SU-DHL-6 (cell line): ENCODE data around the gene RAP1GAP.

Source experiments
- H2AFZ ChIP-seq: fragments of 200-600 bp; sonication (generic); 2 replicates; pipeline ENCODE4 v1.6.1; 2014; ENCODE audit warnings: low read depth, mild to moderate bottlenecking, moderate library complexity, mixed read lengths, antibody characterized with exemption, low read length; ENCODE audit not compliant: severe bottlenecking
- H3F3A ChIP-seq: fragments of 200-600 bp; shearing (Covaris generic); 2 replicates; pipeline ENCODE4 v1.6.0; 2016; ENCODE audit warnings: antibody characterized with exemption, mild to moderate bottlenecking; ENCODE audit not compliant: insufficient read depth
- H3K27ac ChIP-seq: fragments of 200-600 bp; sonication (generic); 2 replicates; pipeline ENCODE4 v1.5.1; 2016; ENCODE audit warnings: low read depth, mild to moderate bottlenecking, low read length, moderate library complexity, mixed read lengths
- H3K27me3 ChIP-seq: fragments of 200-600 bp; sonication (generic), shearing (Covaris generic); 2 replicates; pipeline ENCODE4 v1.6.0; 2014; ENCODE audit warnings: mild to moderate bottlenecking, low read length
- H3K36me3 ChIP-seq: fragments of 200-600 bp; sonication (generic); 2 replicates; pipeline ENCODE4 v1.6.1; 2014; ENCODE audit warnings: mild to moderate bottlenecking, low read length, mixed read lengths
- H3K4me2 ChIP-seq: fragments of 300-600, 200-600 bp; shearing (Covaris generic), sonication (generic); 2 replicates; pipeline ENCODE4 v1.6.0; 2014; ENCODE audit warnings: low read length, low read depth, mild to moderate bottlenecking; ENCODE audit not compliant: poor library complexity, severe bottlenecking
- H3K4me3 ChIP-seq: fragments of 200-600 bp; sonication (generic); 2 replicates; pipeline ENCODE4 v1.5.1; 2014; ENCODE audit warnings: antibody characterized with exemption, low read length, mild to moderate bottlenecking, mixed read lengths; ENCODE audit not compliant: insufficient read depth, poor library complexity, severe bottlenecking
- H3K79me2 ChIP-seq: fragments of 200-600 bp; sonication (generic); 2 replicates; pipeline ENCODE4 v1.6.1; 2014; ENCODE audit warnings: mild to moderate bottlenecking, low read length, moderate library complexity; ENCODE audit not compliant: insufficient read depth
- H3K9ac ChIP-seq: fragments of 200-600 bp; sonication (generic); 2 replicates; pipeline ENCODE4 v1.7.0; 2014; ENCODE audit warnings: mild to moderate bottlenecking, low read length
- H3K9me2 ChIP-seq: fragments of 200-600 bp; sonication (generic); replicated peaks from 2 replicates; pipeline ENCODE4 v1.6.1; 2014; ENCODE audit warnings: low read length; ENCODE audit not compliant: insufficient read depth
- H3K9me3 ChIP-seq: fragments of 200-600 bp; sonication (generic); 2 replicates; pipeline ENCODE4 v1.6.1; 2014; ENCODE audit warnings: low read length, mixed read lengths; ENCODE audit not compliant: insufficient read depth
- H4K20me1 ChIP-seq: fragments of 200-600 bp; sonication (generic); 2 replicates; pipeline ENCODE4 v1.6.1; 2014; ENCODE audit warnings: low read depth, mild to moderate bottlenecking, antibody characterized with exemption, low read length, moderate library complexity, mixed read lengths
- CTCF ChIP-seq: fragments of 200-600 bp; sonication (generic); IDR thresholded peaks from one replicate; pipeline ENCODE4 v1.5.1; 2017; ENCODE audit warnings: antibody characterized with exemption, mild to moderate bottlenecking, low read length, moderate library complexity; ENCODE audit not compliant: insufficient read depth, poor library complexity, severe bottlenecking
- EZH2phosphoT487 ChIP-seq: fragments of 200-600 bp; sonication (generic), shearing (Covaris generic); conservative IDR thresholded peaks from 2 replicates; pipeline ENCODE4 v1.6.1; 2018; ENCODE audit warnings: mild to moderate bottlenecking, antibody characterized with exemption, low read length, moderate library complexity, mixed read lengths

Gene RAP1GAP

GRCh38 chr1:21644348-21644747 is 24.8 kb downstream of the RAP1GAP start:
- Histone ChIP-seq H3K79me2 (no peaks in the 10 kb centered on the region), H3K4me2 (no peak overlapping the region), H3K4me3 (no peak overlapping the region), H3K9ac (no peak overlapping the region), H3F3A (no peaks in the 10 kb centered on the region), H4K20me1 (no peaks in the 10 kb centered on the region), H3K9me2 (no peaks in the 10 kb centered on the region), H3K9me3 (no peaks in the 10 kb centered on the region), H3K27ac (no peak overlapping the region), H3K36me3 (no peaks in the 10 kb centered on the region), H3K27me3 (no peaks in the 10 kb centered on the region), H2AFZ (no peak overlapping the region)
- TF ChIP-seq EZH2phosphoT487 (no peak), CTCF (no peak)

GRCh38 chr1:21643624-21644023 is 25.5 kb downstream of the RAP1GAP start:
- Histone ChIP-seq H3K9ac (no peak overlapping the region), H3K36me3 (no peaks in the 10 kb centered on the region), H3K4me2 (no peak overlapping the region), H2AFZ (no peak overlapping the region), H3K27ac (no peak overlapping the region), H3K9me2 (no peaks in the 10 kb centered on the region), H3K4me3 (no peak overlapping the region), H3K9me3 (no peaks in the 10 kb centered on the region), H3K27me3 (no peaks in the 10 kb centered on the region), H3K79me2 (no peaks in the 10 kb centered on the region), H4K20me1 (no peaks in the 10 kb centered on the region), H3F3A (no peaks in the 10 kb centered on the region)
- no peak for TF ChIP-seq EZH2phosphoT487
- TF ChIP-seq CTCF: no peak

GRCh38 chr1:21641967-21642739 is 27.0 kb downstream of the RAP1GAP start:
- Histone ChIP-seq H4K20me1 (no peaks in the 10 kb centered on the region), H3K27me3 (no peaks in the 10 kb centered on the region), H3K27ac (no peak overlapping the region), H3K9me2 (no peaks in the 10 kb centered on the region), H3K9ac (no peak overlapping the region), H3K79me2 (no peaks in the 10 kb centered on the region), H3K4me3 (no peak overlapping the region), H2AFZ (no peak overlapping the region), H3K4me2 (no peak overlapping the region), H3F3A (no peaks in the 10 kb centered on the region), H3K9me3 (no peaks in the 10 kb centered on the region), H3K36me3 (no peaks in the 10 kb centered on the region)
- TF ChIP-seq CTCF (no peak), EZH2phosphoT487 (no peak)
